ENCODE data around the gene PTPN4. TPM values are rescaled to one million over a fixed set of nuclear protein-coding genes. Genes with fewer than 3 reads are reported as not detected.

PTPN4 gene
- total and polyA plus RNA-seq, 2 experiments from 2014 or later = 41.6 to 90.4 TPM

DNA sequence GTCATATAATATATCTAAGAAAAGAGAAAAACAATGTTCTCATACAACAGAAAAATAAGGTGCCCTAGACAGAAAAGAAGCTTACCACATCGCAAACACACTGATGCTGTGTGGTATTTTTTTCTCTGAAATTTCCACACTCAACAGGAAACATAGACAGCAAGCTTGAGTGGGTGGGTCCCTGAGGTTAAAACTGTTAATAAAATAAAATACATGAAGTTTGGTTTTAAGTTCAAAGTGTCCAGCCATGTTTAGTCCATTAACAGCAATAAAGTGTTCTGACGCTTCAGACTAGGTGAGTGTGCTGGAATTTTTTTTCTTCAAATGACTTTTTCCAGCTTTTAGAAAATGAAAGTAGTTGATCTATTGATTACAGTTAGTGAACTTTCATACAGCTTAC is 169.8 kb downstream of the PTPN4 start:
- peaks cover 4% of the 10 kb centered on the region; the same call in 1 of the 2 replicates for H3K36me3 ChIP-seq (ENCODE audit: insufficient read depth)
- H3K27me3 Mint-ChIP-seq (ENCODE audit: insufficient read depth, low read depth, poor library complexity) = no peaks in the 10 kb centered on the region
- no peaks in the 10 kb centered on the region for H3K9me3 Mint-ChIP-seq
- ATAC-seq = no peak
- peaks cover 4% of the 10 kb centered on the region; the same call in 2 of the 3 replicates for H3K36me3 Mint-ChIP-seq (ENCODE audit: low read depth)
- no peaks in the 10 kb centered on the region for H3K79me2 ChIP-seq (replicated peaks; ENCODE audit: insufficient read depth)
- H3K4me1 ChIP-seq (ENCODE audit: insufficient read depth) = no peaks in the 10 kb centered on the region
- H4K20me1 ChIP-seq (replicated peaks; ENCODE audit: insufficient read depth) = no peaks in the 10 kb centered on the region
- DNase-seq (ENCODE audit: low spot score) = no peak
- no peak for TF ChIP-seq STAT1 (IDR thresholded peaks at IDR 0.05; ENCODE audit: unreplicated experiment)
- TF ChIP-seq, protein P1, sequence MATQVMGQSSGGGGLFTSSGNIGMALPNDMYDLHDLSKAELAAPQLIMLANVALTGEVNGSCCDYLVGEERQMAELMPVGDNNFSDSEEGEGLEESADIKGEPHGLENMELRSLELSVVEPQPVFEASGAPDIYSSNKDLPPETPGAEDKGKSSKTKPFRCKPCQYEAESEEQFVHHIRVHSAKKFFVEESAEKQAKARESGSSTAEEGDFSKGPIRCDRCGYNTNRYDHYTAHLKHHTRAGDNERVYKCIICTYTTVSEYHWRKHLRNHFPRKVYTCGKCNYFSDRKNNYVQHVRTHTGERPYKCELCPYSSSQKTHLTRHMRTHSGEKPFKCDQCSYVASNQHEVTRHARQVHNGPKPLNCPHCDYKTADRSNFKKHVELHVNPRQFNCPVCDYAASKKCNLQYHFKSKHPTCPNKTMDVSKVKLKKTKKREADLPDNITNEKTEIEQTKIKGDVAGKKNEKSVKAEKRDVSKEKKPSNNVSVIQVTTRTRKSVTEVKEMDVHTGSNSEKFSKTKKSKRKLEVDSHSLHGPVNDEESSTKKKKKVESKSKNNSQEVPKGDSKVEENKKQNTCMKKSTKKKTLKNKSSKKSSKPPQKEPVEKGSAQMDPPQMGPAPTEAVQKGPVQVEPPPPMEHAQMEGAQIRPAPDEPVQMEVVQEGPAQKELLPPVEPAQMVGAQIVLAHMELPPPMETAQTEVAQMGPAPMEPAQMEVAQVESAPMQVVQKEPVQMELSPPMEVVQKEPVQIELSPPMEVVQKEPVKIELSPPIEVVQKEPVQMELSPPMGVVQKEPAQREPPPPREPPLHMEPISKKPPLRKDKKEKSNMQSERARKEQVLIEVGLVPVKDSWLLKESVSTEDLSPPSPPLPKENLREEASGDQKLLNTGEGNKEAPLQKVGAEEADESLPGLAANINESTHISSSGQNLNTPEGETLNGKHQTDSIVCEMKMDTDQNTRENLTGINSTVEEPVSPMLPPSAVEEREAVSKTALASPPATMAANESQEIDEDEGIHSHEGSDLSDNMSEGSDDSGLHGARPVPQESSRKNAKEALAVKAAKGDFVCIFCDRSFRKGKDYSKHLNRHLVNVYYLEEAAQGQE (IDR thresholded peaks at IDR 0.05; ENCODE audit: unreplicated experiment) = no peak
- TF ChIP-seq POLR2AphosphoS5 (IDR thresholded peaks at IDR 0.05; ENCODE audit: low read depth) = no peak
- TF ChIP-seq NANOG (IDR thresholded peaks at IDR 0.05; ENCODE audit: borderline replicate concordance) = no peak
- no peak for TF ChIP-seq EZH2 (IDR thresholded peaks at IDR 0.05; ENCODE audit: low read depth, unreplicated experiment)
- TF ChIP-seq, protein P2, sequence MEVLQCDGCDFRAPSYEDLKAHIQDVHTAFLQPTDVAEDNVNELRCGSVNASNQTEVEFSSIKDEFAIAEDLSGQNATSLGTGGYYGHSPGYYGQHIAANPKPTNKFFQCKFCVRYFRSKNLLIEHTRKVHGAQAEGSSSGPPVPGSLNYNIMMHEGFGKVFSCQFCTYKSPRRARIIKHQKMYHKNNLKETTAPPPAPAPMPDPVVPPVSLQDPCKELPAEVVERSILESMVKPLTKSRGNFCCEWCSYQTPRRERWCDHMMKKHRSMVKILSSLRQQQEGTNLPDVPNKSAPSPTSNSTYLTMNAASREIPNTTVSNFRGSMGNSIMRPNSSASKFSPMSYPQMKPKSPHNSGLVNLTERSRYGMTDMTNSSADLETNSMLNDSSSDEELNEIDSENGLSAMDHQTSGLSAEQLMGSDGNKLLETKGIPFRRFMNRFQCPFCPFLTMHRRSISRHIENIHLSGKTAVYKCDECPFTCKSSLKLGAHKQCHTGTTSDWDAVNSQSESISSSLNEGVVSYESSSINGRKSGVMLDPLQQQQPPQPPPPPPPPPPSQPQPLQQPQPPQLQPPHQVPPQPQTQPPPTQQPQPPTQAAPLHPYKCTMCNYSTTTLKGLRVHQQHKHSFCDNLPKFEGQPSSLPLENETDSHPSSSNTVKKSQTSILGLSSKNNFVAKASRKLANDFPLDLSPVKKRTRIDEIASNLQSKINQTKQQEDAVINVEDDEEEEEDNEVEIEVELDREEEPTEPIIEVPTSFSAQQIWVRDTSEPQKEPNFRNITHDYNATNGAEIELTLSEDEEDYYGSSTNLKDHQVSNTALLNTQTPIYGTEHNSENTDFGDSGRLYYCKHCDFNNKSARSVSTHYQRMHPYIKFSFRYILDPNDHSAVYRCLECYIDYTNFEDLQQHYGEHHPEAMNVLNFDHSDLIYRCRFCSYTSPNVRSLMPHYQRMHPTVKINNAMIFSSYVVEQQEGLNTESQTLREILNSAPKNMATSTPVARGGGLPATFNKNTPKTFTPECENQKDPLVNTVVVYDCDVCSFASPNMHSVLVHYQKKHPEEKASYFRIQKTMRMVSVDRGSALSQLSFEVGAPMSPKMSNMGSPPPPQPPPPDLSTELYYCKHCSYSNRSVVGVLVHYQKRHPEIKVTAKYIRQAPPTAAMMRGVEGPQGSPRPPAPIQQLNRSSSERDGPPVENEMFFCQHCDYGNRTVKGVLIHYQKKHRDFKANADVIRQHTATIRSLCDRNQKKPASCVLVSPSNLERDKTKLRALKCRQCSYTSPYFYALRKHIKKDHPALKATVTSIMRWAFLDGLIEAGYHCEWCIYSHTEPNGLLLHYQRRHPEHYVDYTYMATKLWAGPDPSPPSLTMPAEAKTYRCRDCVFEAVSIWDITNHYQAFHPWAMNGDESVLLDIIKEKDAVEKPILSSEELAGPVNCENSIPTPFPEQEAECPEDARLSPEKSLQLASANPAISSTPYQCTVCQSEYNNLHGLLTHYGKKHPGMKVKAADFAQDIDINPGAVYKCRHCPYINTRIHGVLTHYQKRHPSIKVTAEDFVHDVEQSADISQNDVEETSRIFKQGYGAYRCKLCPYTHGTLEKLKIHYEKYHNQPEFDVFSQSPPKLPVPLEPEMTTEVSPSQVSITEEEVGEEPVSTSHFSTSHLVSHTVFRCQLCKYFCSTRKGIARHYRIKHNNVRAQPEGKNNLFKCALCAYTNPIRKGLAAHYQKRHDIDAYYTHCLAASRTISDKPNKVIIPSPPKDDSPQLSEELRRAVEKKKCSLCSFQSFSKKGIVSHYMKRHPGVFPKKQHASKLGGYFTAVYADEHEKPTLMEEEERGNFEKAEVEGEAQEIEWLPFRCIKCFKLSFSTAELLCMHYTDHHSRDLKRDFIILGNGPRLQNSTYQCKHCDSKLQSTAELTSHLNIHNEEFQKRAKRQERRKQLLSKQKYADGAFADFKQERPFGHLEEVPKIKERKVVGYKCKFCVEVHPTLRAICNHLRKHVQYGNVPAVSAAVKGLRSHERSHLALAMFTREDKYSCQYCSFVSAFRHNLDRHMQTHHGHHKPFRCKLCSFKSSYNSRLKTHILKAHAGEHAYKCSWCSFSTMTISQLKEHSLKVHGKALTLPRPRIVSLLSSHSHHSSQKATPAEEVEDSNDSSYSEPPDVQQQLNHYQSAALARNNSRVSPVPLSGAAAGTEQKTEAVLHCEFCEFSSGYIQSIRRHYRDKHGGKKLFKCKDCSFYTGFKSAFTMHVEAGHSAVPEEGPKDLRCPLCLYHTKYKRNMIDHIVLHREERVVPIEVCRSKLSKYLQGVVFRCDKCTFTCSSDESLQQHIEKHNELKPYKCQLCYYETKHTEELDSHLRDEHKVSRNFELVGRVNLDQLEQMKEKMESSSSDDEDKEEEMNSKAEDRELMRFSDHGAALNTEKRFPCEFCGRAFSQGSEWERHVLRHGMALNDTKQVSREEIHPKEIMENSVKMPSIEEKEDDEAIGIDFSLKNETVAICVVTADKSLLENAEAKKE (CRISPR knock-in tag; IDR thresholded peaks at IDR 0.05) = no peak
- H2AFZ ChIP-seq = no peak overlapping the region
- H3K4me2 ChIP-seq = no peak overlapping the region
- H3K4me3 ChIP-seq = no peak overlapping the region
- H3K27ac ChIP-seq (ENCODE audit: low read depth) = no peak overlapping the region
- no peak overlapping the region for H3K27ac Mint-ChIP-seq
- no peaks in the 10 kb centered on the region for H3K4me1 Mint-ChIP-seq
- H3K27me3 ChIP-seq (ENCODE audit: insufficient read depth) = no peaks in the 10 kb centered on the region
- H3K4me3 Mint-ChIP-seq = no peak overlapping the region
- no peaks in the 10 kb centered on the region for H3F3A ChIP-seq (replicated peaks; ENCODE audit: low read depth)
- no peaks in the 10 kb centered on the region for H3K9me2 ChIP-seq (ENCODE audit: insufficient read depth)

Measured in GM23338 (cell line).